Measurements from ENCODE around the gene LHX3. TPM values are rescaled to one million over a fixed set of nuclear protein-coding genes. Genes with fewer than 3 reads are reported as not detected.

LHX3 gene
- total and polyA plus RNA-seq, 2 donors (not counting 1 experiment from before 2014, with no cell fraction given), result not detected

- no peak for TF ChIP-seq EZH2 (IDR thresholded peaks at IDR 0.05; ENCODE audit: low read length, missing control alignments)
- TF ChIP-seq CTCF (conservative IDR thresholded peaks at IDR 0.05 in 1 of 2, IDR thresholded peaks at IDR 0.05 in 1 of 2; ENCODE audit: low read depth in 1 of 2, low read length in 2 of 2), result no peak
- no peaks in the 10 kb centered on the region for H3K79me2 ChIP-seq (ENCODE audit: control insufficient read depth, insufficient read depth, low read length)
- H3K4me3 ChIP-seq (replicated peaks in 1 of 4; ENCODE audit: control extremely low read depth in 1 of 4, insufficient read depth in 1 of 4, low read depth in 3 of 4, low read length in 4 of 4), result no peak overlapping the region
- H4K20me1 ChIP-seq (ENCODE audit: control insufficient read depth, extremely low read depth, insufficient read depth, low read length), result no peaks in the 10 kb centered on the region
- no peak for DNase-seq (ENCODE audit: low read depth in 2 of 2)
- H3K9me3 ChIP-seq (ENCODE audit: control insufficient read depth, insufficient read depth, low read depth, low read length), result no peaks in the 10 kb centered on the region
- H3K9ac ChIP-seq (ENCODE audit: insufficient read depth, low read length), result no peak overlapping the region
- no peaks in the 10 kb centered on the region for H3K36me3 ChIP-seq (ENCODE audit: control insufficient read depth, insufficient read depth, low read length)
- no peak overlapping the region for H2AFZ ChIP-seq (ENCODE audit: low read length)
- no peaks in the 10 kb centered on the region for H3K4me1 ChIP-seq (ENCODE audit: control insufficient read depth, extremely low read depth, insufficient read depth, low read length)
- peaks cover 69% of the 10 kb centered on the region for H3K27me3 ChIP-seq (ENCODE audit: control insufficient read depth, insufficient read depth, low read length)
- H3K27ac ChIP-seq (ENCODE audit: insufficient read depth, low read length), result no peak overlapping the region
- no peak overlapping the region for H3K4me2 ChIP-seq (ENCODE audit: extremely low read depth, insufficient read depth, low read length)
Measured at GRCh38 chr9:136197084-136197875, 7.6 kb downstream of the LHX3 start.

- Histone ChIP-seq H3K36me3 (ENCODE audit: control insufficient read depth, insufficient read depth, low read length) (no peaks in the 10 kb centered on the region), H2AFZ (ENCODE audit: low read length) (no peak overlapping the region), H4K20me1 (ENCODE audit: control insufficient read depth, extremely low read depth, insufficient read depth, low read length) (no peaks in the 10 kb centered on the region), H3K27me3 (ENCODE audit: control insufficient read depth, insufficient read depth, low read length) (peaks cover 71% of the 10 kb centered on the region), H3K79me2 (ENCODE audit: control insufficient read depth, insufficient read depth, low read length) (no peaks in the 10 kb centered on the region), H3K27ac (ENCODE audit: insufficient read depth, low read length) (no peak overlapping the region), H3K4me1 (ENCODE audit: control insufficient read depth, extremely low read depth, insufficient read depth, low read length) (no peaks in the 10 kb centered on the region), H3K9ac (ENCODE audit: insufficient read depth, low read length) (no peak overlapping the region), H3K4me3 (replicated peaks in 1 of 4; ENCODE audit: control extremely low read depth in 1 of 4, insufficient read depth in 1 of 4, low read depth in 3 of 4, low read length in 4 of 4) (no peak overlapping the region), H3K9me3 (ENCODE audit: control insufficient read depth, insufficient read depth, low read depth, low read length) (no peaks in the 10 kb centered on the region), H3K4me2 (ENCODE audit: extremely low read depth, insufficient read depth, low read length) (no peak overlapping the region)
- no peak for DNase-seq (ENCODE audit: low read depth in 2 of 2)
- TF ChIP-seq EZH2 (IDR thresholded peaks at IDR 0.05; ENCODE audit: low read length, missing control alignments), result peak; percentile 90
- TF ChIP-seq CTCF (conservative IDR thresholded peaks at IDR 0.05 in 1 of 2, IDR thresholded peaks at IDR 0.05 in 1 of 2; ENCODE audit: low read depth in 1 of 2, low read length in 2 of 2), result no peak
Measured at GRCh38 chr9:136196404-136197083, 8.4 kb downstream of the LHX3 start.

DNA sequence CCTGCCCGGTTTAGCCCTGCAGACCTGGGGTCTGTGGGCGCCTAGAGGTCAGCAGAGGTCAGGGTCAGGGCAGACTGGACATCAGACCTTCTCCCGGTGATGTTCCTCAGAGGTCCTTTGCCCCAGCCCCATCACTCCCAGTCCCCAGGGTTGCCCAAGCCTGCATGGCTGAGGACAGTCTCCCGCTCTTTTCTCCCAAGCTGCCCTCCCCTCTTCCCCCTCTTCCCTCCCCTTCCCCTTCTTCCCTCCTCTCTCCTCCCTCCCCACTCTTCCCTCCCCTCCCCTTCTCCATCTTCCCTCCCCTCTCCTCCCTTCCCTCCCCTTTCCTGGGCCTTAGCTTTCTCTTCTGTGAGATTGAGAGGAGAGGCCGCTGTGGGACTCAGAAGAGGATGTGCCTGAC lies 10.4 kb downstream of the LHX3 start:
- no peak for DNase-seq (ENCODE audit: low read depth in 2 of 2)
- peaks cover 63% of the 10 kb centered on the region for H3K27me3 ChIP-seq (ENCODE audit: control insufficient read depth, insufficient read depth, low read length)

More for the DNA sequence above, 10.4 kb downstream of the LHX3 start:
- H3K9me3 ChIP-seq (ENCODE audit: control insufficient read depth, insufficient read depth, low read depth, low read length), result no peaks in the 10 kb centered on the region
- TF ChIP-seq CTCF (conservative IDR thresholded peaks at IDR 0.05 in 1 of 2, IDR thresholded peaks at IDR 0.05 in 1 of 2; ENCODE audit: low read depth in 1 of 2, low read length in 2 of 2) (no peak), EZH2 (IDR thresholded peaks at IDR 0.05; ENCODE audit: low read length, missing control alignments) (peak; percentile 45)
- H3K4me1 ChIP-seq (ENCODE audit: control insufficient read depth, extremely low read depth, insufficient read depth, low read length), result no peaks in the 10 kb centered on the region
- no peaks in the 10 kb centered on the region for H4K20me1 ChIP-seq (ENCODE audit: control insufficient read depth, extremely low read depth, insufficient read depth, low read length)
- H3K4me3 ChIP-seq (replicated peaks in 1 of 4; ENCODE audit: control extremely low read depth in 1 of 4, insufficient read depth in 1 of 4, low read depth in 3 of 4, low read length in 4 of 4), result no peak overlapping the region
- no peaks in the 10 kb centered on the region for H3K79me2 ChIP-seq (ENCODE audit: control insufficient read depth, insufficient read depth, low read length)
- H2AFZ ChIP-seq (ENCODE audit: low read length), result no peak overlapping the region
- H3K9ac ChIP-seq (ENCODE audit: insufficient read depth, low read length), result no peak overlapping the region
- no peak overlapping the region for H3K27ac ChIP-seq (ENCODE audit: insufficient read depth, low read length)
- no peak overlapping the region for H3K4me2 ChIP-seq (ENCODE audit: extremely low read depth, insufficient read depth, low read length)
- H3K36me3 ChIP-seq (ENCODE audit: control insufficient read depth, insufficient read depth, low read length), result no peaks in the 10 kb centered on the region
